Neural progenitor cell (in vitro differentiated cells): Measurements from ENCODE around the gene STARD9. TPM values are rescaled to one million over a fixed set of nuclear protein-coding genes. Genes with fewer than 3 reads are reported as not detected.

Source experiments
- DNase-seq: peaks from one replicate; pipeline ENCODE4 v3.0.0-alpha.2; 2016; ENCODE audit warnings: low spot score
- H2AFZ ChIP-seq: fragments of 200-600 bp; sonication (generic); replicated peaks from 2 replicates; pipeline ENCODE4 v1.6.1; 2016; ENCODE audit warnings: antibody characterized with exemption
- H3F3A ChIP-seq: fragments of 200-600 bp; sonication (generic); 2 replicates; pipeline ENCODE4 v1.6.1; 2016; ENCODE audit warnings: antibody characterized with exemption, low read depth
- H3K27ac ChIP-seq: fragments of 200-600 bp; sonication (generic); 2 replicates; pipeline ENCODE4 v1.5.1; 2016; ENCODE audit warnings: mild to moderate bottlenecking
- H3K27me3 ChIP-seq: fragments of 200-600 bp; sonication (generic); 2 replicates; pipeline ENCODE4 v1.6.1; 2016; ENCODE audit warnings: mild to moderate bottlenecking, moderate library complexity
- H3K36me3 ChIP-seq: fragments of 200-600 bp; sonication (generic); 2 replicates; pipeline ENCODE4 v1.5.1; 2016
- H3K4me1 ChIP-seq: fragments of 200-600 bp; sonication (generic); 2 replicates; pipeline ENCODE4 v1.6.1; 2016; ENCODE audit warnings: mixed run types
- H3K4me2 ChIP-seq: fragments of 200-600 bp; sonication (generic); 2 replicates; pipeline ENCODE4 v1.6.1; 2016
- H3K4me3 ChIP-seq: fragments of 200-600 bp; sonication (generic); 2 replicates; pipeline ENCODE4 v1.5.1; 2016
- H3K79me2 ChIP-seq: fragments of 200-600 bp; sonication (generic); 2 replicates; pipeline ENCODE4 v1.6.1; 2016; ENCODE audit warnings: low read depth
- H3K9ac ChIP-seq: fragments of 200-600 bp; sonication (generic); 2 replicates; pipeline ENCODE4 v1.6.1; 2016
- H3K9me3 ChIP-seq: fragments of 200-600 bp; sonication (generic); 2 replicates; pipeline ENCODE4 v1.5.1; 2016; ENCODE audit warnings: low read depth
- H4K20me1 ChIP-seq: fragments of 200-600 bp; sonication (generic); 2 replicates; pipeline ENCODE4 v1.6.1; 2016; ENCODE audit warnings: low read depth
- H3K27ac Mint-ChIP-seq: 3 replicates; pipeline ENCODE4 v1.8.0; 2021; ENCODE audit warnings: mixed read lengths
- H3K27me3 Mint-ChIP-seq: 2 replicates; pipeline ENCODE4 v1.8.0; 2022; ENCODE audit warnings: low read depth, mild to moderate bottlenecking, inconsistent platforms, moderate library complexity, mixed read lengths; ENCODE audit not compliant: insufficient read depth
- H3K36me3 Mint-ChIP-seq: 3 replicates; pipeline ENCODE4 v1.8.0; 2021; ENCODE audit warnings: mixed read lengths
- H3K4me1 Mint-ChIP-seq: 3 replicates; pipeline ENCODE4 v1.8.0; 2021; ENCODE audit warnings: mixed read lengths
- H3K4me3 Mint-ChIP-seq: 3 replicates; pipeline ENCODE4 v1.8.0; 2021; ENCODE audit warnings: mild to moderate bottlenecking, moderate library complexity, mixed read lengths
- H3K9me3 Mint-ChIP-seq: 3 replicates; pipeline ENCODE4 v1.8.0; 2020; ENCODE audit warnings: mixed read lengths
- CTCF ChIP-seq: fragments of 200-600 bp; sonication (generic); IDR thresholded peaks from 2 replicates; pipeline ENCODE4 v1.5.1; 2017; ENCODE audit warnings: antibody characterized with exemption, mild to moderate bottlenecking
- EZH2 ChIP-seq: fragments of 200-600 bp; sonication (generic); IDR thresholded peaks from 2 replicates; pipeline ENCODE4 v1.6.1; 2017; ENCODE audit warnings: antibody characterized with exemption, mild to moderate bottlenecking, moderate library complexity
- EZH2phosphoT487 ChIP-seq: fragments of 200-600 bp; sonication (generic); IDR thresholded peaks from 2 replicates; pipeline ENCODE4 v1.6.1; 2017; ENCODE audit warnings: antibody characterized with exemption
- total RNA-seq: library from RNA; depleted of rRNA; stranded (reverse); fragments of >200 nt; gene quantifications from 2 replicates; pipeline ENCODE4 v1.2.3, GENCODE V29; 2015; ENCODE audit warnings: low replicate concordance

The STARD9 gene
- total RNA-seq, 1 donor from 2014 or later = 11.9 TPM

GRCh38 chr15:42665827-42666226, 90.4 kb downstream of the STARD9 start:
- H3K27me3 Mint-ChIP-seq = no peaks in the 10 kb centered on the region
- H2AFZ ChIP-seq = no peak overlapping the region
- no peaks in the 10 kb centered on the region for H3K79me2 ChIP-seq
- H3K4me3 Mint-ChIP-seq = no peak overlapping the region
- no peak overlapping the region for H3K27ac Mint-ChIP-seq
- no peak overlapping the region for H3K27ac ChIP-seq
- no peaks in the 10 kb centered on the region for H3K9me3 Mint-ChIP-seq
- H3K9ac ChIP-seq = no peak overlapping the region
- H3K4me2 ChIP-seq = no peak overlapping the region
- no peak overlapping the region for H3K4me3 ChIP-seq
- no peaks in the 10 kb centered on the region for H4K20me1 ChIP-seq
- no peak for DNase-seq
- TF ChIP-seq EZH2 (no peak), CTCF (no peak), EZH2phosphoT487 (no peak)
- H3K36me3 Mint-ChIP-seq = peaks cover 21% of the 10 kb centered on the region
- H3K4me1 ChIP-seq = no peaks in the 10 kb centered on the region
- no peaks in the 10 kb centered on the region for H3K27me3 ChIP-seq
- no peaks in the 10 kb centered on the region for H3F3A ChIP-seq
- H3K36me3 ChIP-seq = no peaks in the 10 kb centered on the region
- no peaks in the 10 kb centered on the region for H3K9me3 ChIP-seq
- H3K4me1 Mint-ChIP-seq = no peaks in the 10 kb centered on the region

GRCh38 chr15:42667855-42668254, 92.4 kb downstream of the STARD9 start:
- Histone ChIP-seq H3K9ac (no peak overlapping the region), H3K4me1 (peaks cover 7% of the 10 kb centered on the region), H3K9me3 (no peaks in the 10 kb centered on the region), H3K4me2 (no peak overlapping the region), H3K27ac (no peak overlapping the region), H4K20me1 (no peaks in the 10 kb centered on the region), H2AFZ (no peak overlapping the region), H3F3A (no peaks in the 10 kb centered on the region), H3K79me2 (no peaks in the 10 kb centered on the region), H3K4me3 (no peak overlapping the region), H3K36me3 (no peaks in the 10 kb centered on the region), H3K27me3 (no peaks in the 10 kb centered on the region)
- no peak overlapping the region for H3K4me3 Mint-ChIP-seq
- DNase-seq = no peak
- H3K27me3 Mint-ChIP-seq = no peaks in the 10 kb centered on the region
- TF ChIP-seq CTCF = no peak
- TF ChIP-seq EZH2 = no peak
- TF ChIP-seq EZH2phosphoT487 = no peak
- no peaks in the 10 kb centered on the region for H3K4me1 Mint-ChIP-seq
- H3K36me3 Mint-ChIP-seq = peaks cover 23% of the 10 kb centered on the region
- no peak overlapping the region for H3K27ac Mint-ChIP-seq
- H3K9me3 Mint-ChIP-seq = no peaks in the 10 kb centered on the region

GRCh38 chr15:42670451-42670850, 95.0 kb downstream of the STARD9 start:
- Histone ChIP-seq H3K36me3 (no peaks in the 10 kb centered on the region), H3K4me2 (no peak overlapping the region)
- H3K36me3 Mint-ChIP-seq = peaks cover 23% of the 10 kb centered on the region

More at GRCh38 chr15:42670451-42670850, 95.0 kb downstream of the STARD9 start:
- DNase-seq = no peak
- H2AFZ ChIP-seq = no peak overlapping the region
- H3K27ac ChIP-seq = no peak overlapping the region
- H4K20me1 ChIP-seq = no peaks in the 10 kb centered on the region
- Mint-ChIP-seq H3K9me3 (no peaks in the 10 kb centered on the region), H3K27ac (no peak overlapping the region), H3K4me1 (no peaks in the 10 kb centered on the region), H3K27me3 (peaks cover 3% of the 10 kb centered on the region), H3K4me3 (no peak overlapping the region)
- peaks cover 7% of the 10 kb centered on the region for H3K4me1 ChIP-seq
- no peaks in the 10 kb centered on the region for H3K27me3 ChIP-seq
- H3F3A ChIP-seq = no peaks in the 10 kb centered on the region
- H3K79me2 ChIP-seq = no peaks in the 10 kb centered on the region
- no peak for TF ChIP-seq EZH2phosphoT487
- TF ChIP-seq EZH2 = no peak
- no peak for TF ChIP-seq CTCF
- H3K4me3 ChIP-seq = no peak overlapping the region
- H3K9me3 ChIP-seq = no peaks in the 10 kb centered on the region
- no peak overlapping the region for H3K9ac ChIP-seq
